T-helper 2 cell treated with Interferon-gamma antibody and Interleukin-4, amounts not matched to agents 100 ng/mL and 5 ng/mL, for 36 hours (primary cell): Measurements from ENCODE around the gene UNC13A. TPM values are rescaled to one million over a fixed set of nuclear protein-coding genes. Genes with fewer than 3 reads are reported as not detected.

Experiments
- total RNA-seq: library from RNA; stranded (reverse); gene quantifications from 2 replicates; pipeline ENCODE4 v1.2.3, GENCODE V29; 2022

UNC13A gene
- total RNA-seq, 1 donor from 2014 or later: 0.02 TPM

Other genes with a start within 250 kb of the UNC13A start
- gene TMEM221, start 239.7 kb downstream of the UNC13A start, total RNA-seq: not detected in 2 replicates
- gene NXNL1, start 227.4 kb downstream of the UNC13A start, total RNA-seq: not detected in 2 replicates
- gene SLC27A1, start 217.8 kb downstream of the UNC13A start, total RNA-seq: 1.7 and 1.8 TPM in 2 replicates
- 87.2 and 88.2 TPM in 2 replicates for gene PGLS, start 176.7 kb downstream of the UNC13A start, total RNA-seq
- gene COLGALT1, start 132.7 kb downstream of the UNC13A start, total RNA-seq: 55.9 and 61.7 TPM in 2 replicates
- gene MAP1S, start 31.1 kb upstream of the UNC13A start, total RNA-seq: 57.1 and 59.7 TPM in 2 replicates
- 84.7 and 85.4 TPM in 2 replicates for gene FCHO1, start 63.1 kb upstream of the UNC13A start, total RNA-seq
- gene B3GNT3, start 106.8 kb upstream of the UNC13A start, total RNA-seq: not detected in 2 replicates
- gene INSL3, start 133.2 kb upstream of the UNC13A start, total RNA-seq: 4.1 and 5.7 TPM in 2 replicates
- gene JAK3, start 159.6 kb upstream of the UNC13A start, total RNA-seq: 184 and 186 TPM in 2 replicates
- gene RPL18A, start 171.6 kb upstream of the UNC13A start, total RNA-seq: 2,256 and 2,269 TPM in 2 replicates
- gene SLC5A5, start 183.6 kb upstream of the UNC13A start, total RNA-seq: 0.48 and 0.84 TPM in 2 replicates
- 64.2 and 65.9 TPM in 2 replicates for gene CCDC124, start 244.7 kb upstream of the UNC13A start, total RNA-seq